Mesenchymal stem cell (in vitro differentiated cells and primary cell): ENCODE measurements around the gene DNASE1L1.
"Not testable (repeated sequence)": the region's sequence is repeated elsewhere in the genome, so short reads cannot be mapped to it uniquely, and the experiment has no call there.

Source experiments
- DNase-seq: peaks from one replicate; pipeline ENCODE4 v3.0.0-alpha.2; 2013
- H2AFZ ChIP-seq: one replicate; pipeline ENCODE4 v1.6.1; 2013; ENCODE audit warnings: low read depth, mild to moderate bottlenecking, control low read depth, inconsistent platforms, low read length, moderate library complexity
- H2AK5ac ChIP-seq: 2 replicates; pipeline ENCODE4 v1.6.1; 2013; ENCODE audit warnings: low read length, moderate library complexity, mild to moderate bottlenecking, inconsistent platforms; ENCODE audit not compliant: severe bottlenecking
- H2BK120ac ChIP-seq: one replicate; pipeline ENCODE4 v1.6.1; 2013; ENCODE audit warnings: low read depth, mild to moderate bottlenecking, inconsistent platforms, low read length, moderate library complexity
- H2BK12ac ChIP-seq, 2 experiments: one replicate each; pipeline ENCODE4 v1.6.1; 2013; ENCODE audit warnings: inconsistent platforms in 2 of 2, low read length in 2 of 2, mild to moderate bottlenecking in 2 of 2, moderate library complexity in 2 of 2, control low read depth in 1 of 2
- H2BK15ac ChIP-seq: one replicate; pipeline ENCODE4 v1.6.1; 2013; ENCODE audit warnings: mild to moderate bottlenecking, low read depth, inconsistent platforms; ENCODE audit not compliant: poor library complexity, severe bottlenecking
- H2BK5ac ChIP-seq: 2 replicates; pipeline ENCODE4 v1.6.1; 2013; ENCODE audit warnings: low read depth, mild to moderate bottlenecking, low read length, control low read depth, inconsistent platforms; ENCODE audit not compliant: poor library complexity, severe bottlenecking
- H3K14ac ChIP-seq, 2 experiments: one replicate each; pipeline ENCODE4 v1.6.1; 2013; ENCODE audit warnings: inconsistent platforms in 2 of 2, low read length in 2 of 2, control low read depth in 1 of 2, mild to moderate bottlenecking in 1 of 2, moderate library complexity in 1 of 2
- H3K18ac ChIP-seq, 2 experiments: one replicate each; pipeline ENCODE4 v1.6.1; 2013; ENCODE audit warnings: inconsistent platforms in 2 of 2, low read length in 2 of 2, control low read depth in 1 of 2, low read depth in 1 of 2, mild to moderate bottlenecking in 1 of 2
- H3K23ac ChIP-seq, 2 experiments: one replicate each; pipeline ENCODE4 v1.6.1; 2013; ENCODE audit warnings: inconsistent platforms in 2 of 2, low read length in 2 of 2, mild to moderate bottlenecking in 2 of 2, moderate library complexity in 2 of 2, control low read depth in 1 of 2
- H3K27ac ChIP-seq: 2 replicates; pipeline ENCODE4 v1.5.1; 2013; ENCODE audit warnings: mild to moderate bottlenecking, moderate library complexity, low read length, control low read depth, inconsistent platforms; ENCODE audit not compliant: poor library complexity, severe bottlenecking
- H3K27me3 ChIP-seq, 2 experiments: 2 replicates each; pipeline versions ENCODE4 v1.6.1 to v1.7.0; 2013; ENCODE audit warnings: low read length in 2 of 2, mild to moderate bottlenecking in 2 of 2, moderate library complexity in 2 of 2, control low read depth in 1 of 2, inconsistent platforms in 1 of 2; ENCODE audit not compliant: control insufficient read depth in 1 of 2, insufficient read depth in 1 of 2
- H3K36me3 ChIP-seq, 2 experiments: 2 replicates each; pipeline versions ENCODE4 v1.6.1 to v1.7.0; 2013; ENCODE audit warnings: low read length in 2 of 2, control low read depth in 1 of 2, inconsistent platforms in 1 of 2, low read depth in 1 of 2, mild to moderate bottlenecking in 1 of 2; ENCODE audit not compliant: insufficient read depth in 2 of 2, control insufficient read depth in 1 of 2
- H3K4ac ChIP-seq, 2 experiments: one replicate each; pipeline ENCODE4 v1.6.1; 2013; ENCODE audit warnings: inconsistent platforms in 2 of 2, low read length in 2 of 2, mild to moderate bottlenecking in 2 of 2, moderate library complexity in 2 of 2, control low read depth in 1 of 2, low read depth in 1 of 2
- H3K4me1 ChIP-seq: 2 replicates; pipeline ENCODE4 v1.6.1; 2013; ENCODE audit warnings: low read depth, low read length, control low read depth; ENCODE audit not compliant: control insufficient read depth, insufficient read depth
- H3K4me2 ChIP-seq: 2 replicates; pipeline ENCODE4 v1.6.1; 2013; ENCODE audit warnings: low read length, mild to moderate bottlenecking, inconsistent platforms; ENCODE audit not compliant: poor library complexity, severe bottlenecking
- H3K4me3 ChIP-seq, 2 experiments: 2 replicates each; pipeline versions ENCODE4 v1.5.1 to v1.7.0; 2013; ENCODE audit warnings: low read length in 2 of 2, mild to moderate bottlenecking in 2 of 2, control low read depth in 1 of 2, low read depth in 1 of 2; ENCODE audit not compliant: insufficient read depth in 1 of 2
- H3K79me1 ChIP-seq: replicated peaks from 2 replicates; pipeline ENCODE4 v1.6.1; 2013; ENCODE audit warnings: mild to moderate bottlenecking, control low read depth, low read length, inconsistent platforms; ENCODE audit not compliant: poor library complexity, severe bottlenecking
- H3K9ac ChIP-seq: 2 replicates; pipeline ENCODE4 v1.7.0; 2013; ENCODE audit warnings: mild to moderate bottlenecking, low read length, moderate library complexity
- H3K9me3 ChIP-seq: 2 replicates; pipeline ENCODE4 v1.7.0; 2013; ENCODE audit warnings: mild to moderate bottlenecking, low read length; ENCODE audit not compliant: control insufficient read depth
- H4K8ac ChIP-seq: one replicate; pipeline ENCODE4 v1.6.1; 2013; ENCODE audit warnings: inconsistent platforms, mild to moderate bottlenecking, low read length, moderate library complexity
- H4K91ac ChIP-seq: one replicate; pipeline ENCODE4 v1.6.1; 2013; ENCODE audit warnings: mild to moderate bottlenecking, low read length, inconsistent platforms
- WGBS: methylation state at CpG from one replicate; pipeline ENCODE4 v1.1.7; 2013; ENCODE audit warnings: mixed read lengths; 5-methylcytosine and 5-hydroxymethylcytosine counted together

Gene DNASE1L1

GRCh38 chrX:154401918-154402621, 7.0 kb downstream of the DNASE1L1 start:
- WGBS, result 60% methylated on average over 3 of the region's 6 CpGs
- H2BK12ac ChIP-seq, result no peak overlapping the region
- no peak overlapping the region for H2BK120ac ChIP-seq
- no peaks in the 10 kb centered on the region for H3K79me1 ChIP-seq
- no peak overlapping the region for H3K14ac ChIP-seq
- no peak overlapping the region for H4K8ac ChIP-seq
- peaks cover 32 to 46% of the 10 kb centered on the region in 2 experiments for H3K36me3 ChIP-seq
- no peak overlapping the region for H3K4me2 ChIP-seq
- no peak overlapping the region for H3K18ac ChIP-seq
- H2AK5ac ChIP-seq, result no peak overlapping the region
- H3K4ac ChIP-seq, result no peak overlapping the region
- H3K4me1 ChIP-seq, result peaks cover 8% of the 10 kb centered on the region
- no peak overlapping the region for H3K23ac ChIP-seq
- peaks cover 8% of the 10 kb centered on the region for H3K9me3 ChIP-seq
- no peak overlapping the region for H2AFZ ChIP-seq
- H3K9ac ChIP-seq, result no peak overlapping the region
- no peak overlapping the region for H2BK5ac ChIP-seq
- DNase-seq, result peak; percentile 71
- H4K91ac ChIP-seq, result no peak overlapping the region
- no peak overlapping the region for H2BK15ac ChIP-seq
- H3K27ac ChIP-seq, result no peak overlapping the region
- no peak overlapping the region for H3K4me3 ChIP-seq
- H3K27me3 ChIP-seq, result no peaks in the 10 kb centered on the region

GRCh38 chrX:154401045-154401799, 7.8 kb downstream of the DNASE1L1 start:
- Histone ChIP-seq H3K27ac (no peak overlapping the region), H3K9ac (peak overlapping the region; percentile 99), H2AFZ (no peak overlapping the region), H2BK5ac (no peak overlapping the region), H3K79me1 (no peaks in the 10 kb centered on the region), H3K27me3 (no peaks in the 10 kb centered on the region), H4K91ac (no peak overlapping the region), H2BK12ac (no peak overlapping the region), H3K4me3 (no peak overlapping the region), H3K23ac (no peak overlapping the region), H3K14ac (no peak overlapping the region), H3K36me3 (peaks cover 32 to 46% of the 10 kb centered on the region in 2 experiments), H4K8ac (peak overlapping the region; percentile 28), H2AK5ac (no peak overlapping the region), H3K4me2 (no peak overlapping the region), H3K18ac (no peak overlapping the region), H3K4ac (no peak overlapping the region), H2BK15ac (no peak overlapping the region), H3K4me1 (peaks cover 8% of the 10 kb centered on the region), H3K9me3 (peaks cover 8% of the 10 kb centered on the region), H2BK120ac (no peak overlapping the region)
- DNase-seq, result peak; percentile 70
- WGBS, result 69% methylated on average over 6 of the region's 6 CpGs

GRCh38 chrX:154400369-154400817, 8.7 kb downstream of the DNASE1L1 start:
- H3K27me3 ChIP-seq, H3K14ac ChIP-seq, H2AFZ ChIP-seq, H3K23ac ChIP-seq, H2BK120ac ChIP-seq, H2AK5ac ChIP-seq, H2BK15ac ChIP-seq, H3K27ac ChIP-seq, H3K4ac ChIP-seq, DNase-seq, H4K91ac ChIP-seq, H3K4me1 ChIP-seq, H2BK12ac ChIP-seq, H2BK5ac ChIP-seq, H3K79me1 ChIP-seq, H4K8ac ChIP-seq, H3K18ac ChIP-seq, H3K9me3 ChIP-seq: not testable (repeated sequence)
- WGBS, result 75% methylated on average over 1 of the region's 6 CpGs
- peak overlapping the region in 1 of 2 experiments; percentile 84 for H3K4me3 ChIP-seq
- H3K9ac ChIP-seq, result peak overlapping the region; percentile 99
- peaks cover 32 to 46% of the 10 kb centered on the region in 2 experiments for H3K36me3 ChIP-seq
- H3K4me2 ChIP-seq, result peak overlapping the region; percentile 59
